ENCODE results near the gene CTIF.

DNA sequence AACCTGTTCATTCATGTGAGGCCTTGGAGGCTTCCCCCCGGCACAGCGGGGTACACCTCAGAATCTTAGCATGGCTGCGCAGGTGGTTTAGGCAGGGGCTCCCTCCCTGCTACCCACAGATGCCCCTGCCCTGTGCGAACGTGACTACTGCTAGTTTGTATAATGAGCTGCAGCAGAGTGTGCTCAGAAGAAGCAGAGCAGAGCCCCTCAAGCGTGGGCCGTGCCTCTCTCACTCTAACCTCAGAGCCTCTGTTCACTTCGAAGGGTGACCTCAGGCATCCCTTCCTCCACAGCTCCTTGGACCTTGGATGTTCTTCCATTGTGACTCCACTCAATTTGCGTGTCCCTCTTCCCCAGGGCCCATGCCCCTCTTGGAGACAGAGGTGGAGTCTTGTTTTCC is 161.6 kb downstream of the CTIF start:
- TF ChIP-seq, protein P1, sequence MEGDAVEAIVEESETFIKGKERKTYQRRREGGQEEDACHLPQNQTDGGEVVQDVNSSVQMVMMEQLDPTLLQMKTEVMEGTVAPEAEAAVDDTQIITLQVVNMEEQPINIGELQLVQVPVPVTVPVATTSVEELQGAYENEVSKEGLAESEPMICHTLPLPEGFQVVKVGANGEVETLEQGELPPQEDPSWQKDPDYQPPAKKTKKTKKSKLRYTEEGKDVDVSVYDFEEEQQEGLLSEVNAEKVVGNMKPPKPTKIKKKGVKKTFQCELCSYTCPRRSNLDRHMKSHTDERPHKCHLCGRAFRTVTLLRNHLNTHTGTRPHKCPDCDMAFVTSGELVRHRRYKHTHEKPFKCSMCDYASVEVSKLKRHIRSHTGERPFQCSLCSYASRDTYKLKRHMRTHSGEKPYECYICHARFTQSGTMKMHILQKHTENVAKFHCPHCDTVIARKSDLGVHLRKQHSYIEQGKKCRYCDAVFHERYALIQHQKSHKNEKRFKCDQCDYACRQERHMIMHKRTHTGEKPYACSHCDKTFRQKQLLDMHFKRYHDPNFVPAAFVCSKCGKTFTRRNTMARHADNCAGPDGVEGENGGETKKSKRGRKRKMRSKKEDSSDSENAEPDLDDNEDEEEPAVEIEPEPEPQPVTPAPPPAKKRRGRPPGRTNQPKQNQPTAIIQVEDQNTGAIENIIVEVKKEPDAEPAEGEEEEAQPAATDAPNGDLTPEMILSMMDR (IDR thresholded peaks at IDR 0.05), result no peak
- TF ChIP-seq EP300 (IDR thresholded peaks at IDR 0.05), result no peak
